Cardiac muscle cell (in vitro differentiated cells and primary cell): ENCODE results near the gene TMEM272. TPM values are rescaled to one million over a fixed set of nuclear protein-coding genes. Genes with fewer than 3 reads are reported as not detected.

ENCODE experiments used
- DNase-seq, 2 donors: peaks; one replicate each; pipeline versions ENCODE4 v3.0.0 to v3.0.0-alpha.2; 2010 to 2017; ENCODE audit warnings: low read depth in 1 of 2, low spot score in 1 of 2
- H3K27ac ChIP-seq: fragments of 200-600 bp; sonication (generic); 2 replicates; pipeline ENCODE4 v1.5.1; 2016
- H3K27me3 ChIP-seq: fragments of 200-600 bp; sonication (generic); 2 replicates; pipeline ENCODE4 v1.6.0; 2016; ENCODE audit warnings: control low read depth
- H3K36me3 ChIP-seq: fragments of 200-600 bp; sonication (generic); 2 replicates; pipeline ENCODE4 v1.5.1; 2016; ENCODE audit warnings: control low read depth
- H3K4me1 ChIP-seq: fragments of 200-600 bp; sonication (generic); 2 replicates; pipeline ENCODE4 v1.8.1; 2017; ENCODE audit warnings: low read depth, mild to moderate bottlenecking, mixed run types
- H3K4me3 ChIP-seq: fragments of 200-600 bp; sonication (generic); 2 replicates; pipeline ENCODE4 v1.5.1; 2016; ENCODE audit warnings: mild to moderate bottlenecking
- H3K9me3 ChIP-seq: fragments of 200-600 bp; sonication (generic); 2 replicates; pipeline ENCODE4 v1.5.1; 2017; ENCODE audit warnings: low read depth, mild to moderate bottlenecking, control low read depth
- CTCF ChIP-seq: IDR thresholded peaks from 2 replicates; pipeline ENCODE4 v1.5.1; 2012; ENCODE audit warnings: low read depth, mild to moderate bottlenecking, low read length
- polyA plus RNA-seq: library from polyadenylated mRNA; unstranded; fragments of >200 nt; fragmentation: Nextera tagmentation; extraction: Ambion mirVana; gene quantifications from 2 replicates; pipeline ENCODE4 v1.2.1, GENCODE V29; 2016
- total RNA-seq: library from RNA; depleted of rRNA; stranded (reverse); fragments of >200 nt; gene quantifications from 2 replicates; pipeline ENCODE4 v1.2.3, GENCODE V29; 2016

Gene TMEM272
- total and polyA plus RNA-seq, 2 experiments from 2014 or later, result 0.12 TPM; not detected in 1

DNA sequence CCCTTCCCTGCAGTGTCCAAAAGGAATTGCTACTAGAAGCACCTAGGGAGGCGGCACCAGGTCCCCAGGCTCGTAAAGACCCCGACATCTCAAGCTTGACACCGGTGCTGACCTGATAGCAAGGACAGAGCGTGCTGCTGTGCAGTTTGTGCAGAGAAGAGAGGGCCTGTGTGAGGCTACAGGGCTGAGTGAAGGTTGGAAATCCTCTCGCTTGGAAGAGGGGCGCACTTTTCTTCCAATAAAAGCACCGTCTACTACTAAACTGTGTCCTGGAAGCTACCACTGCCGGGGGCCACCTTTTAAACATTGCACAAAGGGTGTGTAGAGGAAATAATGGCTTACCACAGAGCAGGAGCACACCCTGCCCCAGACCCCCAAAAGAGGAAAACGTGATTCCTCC, 11.0 kb downstream of the TMEM272 start:
- Histone ChIP-seq H3K36me3 (no peaks in the 10 kb centered on the region), H3K27me3 (no peaks in the 10 kb centered on the region), H3K4me3 (no peak overlapping the region), H3K9me3 (no peaks in the 10 kb centered on the region), H3K27ac (no peak overlapping the region), H3K4me1 (no peaks in the 10 kb centered on the region)
- no peak for TF ChIP-seq CTCF
- no peak for DNase-seq

GRCh38 chr13:51832471-51833152, 12.4 kb downstream of the TMEM272 start:
- no peak overlapping the region for H3K27ac ChIP-seq
- DNase-seq, result peak; percentile 28 to 63
- no peaks in the 10 kb centered on the region for H3K27me3 ChIP-seq
- no peak overlapping the region for H3K4me3 ChIP-seq
- H3K36me3 ChIP-seq, result no peaks in the 10 kb centered on the region
- no peaks in the 10 kb centered on the region for H3K9me3 ChIP-seq
- H3K4me1 ChIP-seq, result no peaks in the 10 kb centered on the region
- peak; percentile 39 for TF ChIP-seq CTCF

GRCh38 chr13:51831519-51831918, 13.5 kb downstream of the TMEM272 start:
- Histone ChIP-seq H3K4me3 (no peak overlapping the region), H3K9me3 (no peaks in the 10 kb centered on the region), H3K27ac (no peak overlapping the region), H3K4me1 (no peaks in the 10 kb centered on the region), H3K36me3 (no peaks in the 10 kb centered on the region), H3K27me3 (no peaks in the 10 kb centered on the region)
- no peak for DNase-seq
- no peak for TF ChIP-seq CTCF

DNA sequence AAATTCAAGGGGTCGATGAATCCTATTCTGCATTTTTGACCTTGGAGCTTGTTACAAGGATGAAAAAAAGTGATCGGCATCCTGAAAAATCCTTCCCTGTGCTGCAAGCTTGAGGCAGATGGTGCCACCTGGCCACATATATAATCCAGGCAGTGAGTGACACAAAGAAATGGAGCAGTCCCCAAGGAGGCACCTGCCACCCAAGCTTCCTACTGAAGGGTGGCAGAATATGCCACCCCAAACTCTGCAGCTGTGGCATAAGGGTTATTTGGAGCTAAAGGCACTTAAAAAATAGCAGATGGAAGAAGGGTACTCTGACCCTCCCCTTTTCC, 15.4 kb downstream of the TMEM272 start:
- Histone ChIP-seq H3K4me3 (no peak overlapping the region), H3K9me3 (no peaks in the 10 kb centered on the region), H3K4me1 (peaks cover 6% of the 10 kb centered on the region)

GRCh38 chr13:51828730-51829567, 16.0 kb downstream of the TMEM272 start:
- no peak for DNase-seq
- Histone ChIP-seq H3K4me3 (no peak overlapping the region), H3K36me3 (no peaks in the 10 kb centered on the region), H3K27me3 (no peaks in the 10 kb centered on the region), H3K27ac (no peak overlapping the region), H3K4me1 (peaks cover 6% of the 10 kb centered on the region), H3K9me3 (no peaks in the 10 kb centered on the region)
- no peak for TF ChIP-seq CTCF

More for the DNA sequence above, 15.4 kb downstream of the TMEM272 start:
- H3K27me3 ChIP-seq, result no peaks in the 10 kb centered on the region
- TF ChIP-seq CTCF, result no peak
- DNase-seq, result no peak
- H3K27ac ChIP-seq, result no peak overlapping the region
- no peaks in the 10 kb centered on the region for H3K36me3 ChIP-seq
